ENCODE data around the gene SPATA6. TPM values are rescaled to one million over a fixed set of nuclear protein-coding genes. Genes with fewer than 3 reads are reported as not detected.

Gene SPATA6
- total and polyA plus RNA-seq, 2 of the 13 experiments (the other 11 are each of a cell fraction or from before 2014, with no cell fraction given), result 0.81 to 3.3 TPM

- in situ Hi-C loops (cut with HindIII; ENCODE audit: extremely low pct_ligation_motif_present, low pct_unique_long_range_greater_than_20kb), result no loop called here
Observed at GRCh38 chr1:48495166-48495565, 23.2 kb upstream of the SPATA6 start.

GRCh38 chr1:48493970-48494769 lies 22.2 kb upstream of the SPATA6 start:
- no peaks in the 10 kb centered on the region for H3K9me3 ChIP-seq (ENCODE audit: low read length)
- no peaks in the 10 kb centered on the region for H3K27me3 ChIP-seq (ENCODE audit: control insufficient read depth in 1 of 2, insufficient read depth in 2 of 2, low read length in 2 of 2)
- no peaks in the 10 kb centered on the region for H3K79me2 ChIP-seq (ENCODE audit: insufficient read depth, low read length)
- intact Hi-C loops (cut with micrococcal nuclease; ENCODE audit: unreplicated experiment), result no loop called here
- CTCF ChIA-PET (ENCODE audit: low intra/inter-chr PET ratio, low total read pairs), result no interaction called here
- H2AFZ ChIP-seq (ENCODE audit: low read length), result peak overlapping the region; percentile 34
- H3K27ac ChIP-seq (ENCODE audit: extremely low read length, insufficient read depth, low read length), result peak overlapping the region; percentile 72
- peak; percentile 92 for FAIRE-seq
- peak overlapping the region; percentile 80 for H3K4me2 ChIP-seq (ENCODE audit: low read depth, low read length)
- peak overlapping the region in 1 of 3 experiments; percentile 25; a peak in 2 of 6 replicates for H3K4me3 ChIP-seq (replicated peaks in 1 of 3; ENCODE audit: insufficient read depth in 1 of 3, low read depth in 2 of 3, low read length in 3 of 3)
- H3K36me3 ChIP-seq (replicated peaks in 1 of 2; ENCODE audit: control insufficient read depth in 1 of 2, insufficient read depth in 2 of 2, low read length in 2 of 2), result no peaks in the 10 kb centered on the region
- H3K4me1 ChIP-seq (ENCODE audit: insufficient read depth, low read length), result peaks cover 34% of the 10 kb centered on the region
- in situ Hi-C loops (cut with HindIII; ENCODE audit: extremely low pct_ligation_motif_present, low pct_unique_long_range_greater_than_20kb), result no loop called here
- peak; percentile 89 for DNase-seq (ENCODE audit: low spot score)
- peak; percentile 95 for ATAC-seq
- POLR2A ChIA-PET, result interaction anchor here (1.4 kb wide), 1 partner anchor 22 kb away, joined by 4 read pairs; the partner anchor contains the start of gene SPATA6
- H4K20me1 ChIP-seq (ENCODE audit: insufficient read depth, low read length), result no peaks in the 10 kb centered on the region
- WGBS (ENCODE audit: low lambda C conversion rate), result 25% methylated on average over 5 of the region's 5 CpGs
- TSS peak; percentile 79 for BruUV-seq (replicated peaks)
- peak overlapping the region; percentile 22 for H3K9ac ChIP-seq (ENCODE audit: insufficient read depth, low read depth, low read length)
- TF ChIP-seq ZFAT (CRISPR knock-in tag; conservative IDR thresholded peaks at IDR 0.05) (no peak), MEF2D (CRISPR knock-in tag; IDR thresholded peaks at IDR 0.05) (no peak), ARID4A (CRISPR knock-in tag; IDR thresholded peaks at IDR 0.05; ENCODE audit: borderline replicate concordance) (no peak), ARID5B (CRISPR knock-in tag; IDR thresholded peaks at IDR 0.05) (peak; percentile 37; the same call in 1 of the 2 replicates), CC2D1A (CRISPR knock-in tag; IDR thresholded peaks at IDR 0.05) (no peak), HNF4G (IDR thresholded peaks at IDR 0.05; ENCODE audit: borderline replicate concordance, low read depth, low read length) (peak; percentile 78; the same call in 1 of the 2 replicates), HNF4G (CRISPR knock-in tag; IDR thresholded peaks at IDR 0.05; ENCODE audit: borderline replicate concordance, low read depth) (0 out of 2 replicates have a peak, but pooled peaks have one; percentile 35)

More at GRCh38 chr1:48495166-48495565, 23.2 kb upstream of the SPATA6 start:
- WGBS (ENCODE audit: low lambda C conversion rate), result 86% methylated on average over 1 of the region's 1 CpG
- CTCF ChIA-PET (ENCODE audit: low intra/inter-chr PET ratio, low total read pairs), result no interaction called here
- no peaks in the 10 kb centered on the region for H3K79me2 ChIP-seq (ENCODE audit: insufficient read depth, low read length)
- ATAC-seq, result no peak
- no peak for FAIRE-seq
- no peak overlapping the region for H3K4me3 ChIP-seq (replicated peaks in 1 of 3; ENCODE audit: insufficient read depth in 1 of 3, low read depth in 2 of 3, low read length in 3 of 3)
- TF ChIP-seq PAX8 (CRISPR knock-in tag; IDR thresholded peaks at IDR 0.05; ENCODE audit: borderline replicate concordance), result no peak
- H3K4me2 ChIP-seq (ENCODE audit: low read depth, low read length), result no peak overlapping the region
- no peak overlapping the region for H3K27ac ChIP-seq (ENCODE audit: extremely low read length, insufficient read depth, low read length)
- H3K4me1 ChIP-seq (ENCODE audit: insufficient read depth, low read length), result peaks cover 34% of the 10 kb centered on the region
- H4K20me1 ChIP-seq (ENCODE audit: insufficient read depth, low read length), result no peaks in the 10 kb centered on the region
- H3K36me3 ChIP-seq (replicated peaks in 1 of 2; ENCODE audit: control insufficient read depth in 1 of 2, insufficient read depth in 2 of 2, low read length in 2 of 2), result no peaks in the 10 kb centered on the region
- H3K27me3 ChIP-seq (ENCODE audit: control insufficient read depth in 1 of 2, insufficient read depth in 2 of 2, low read length in 2 of 2), result no peaks in the 10 kb centered on the region
- H3K9me3 ChIP-seq (ENCODE audit: low read length), result no peaks in the 10 kb centered on the region
- no peak overlapping the region for H3K9ac ChIP-seq (ENCODE audit: insufficient read depth, low read depth, low read length)
- no peak overlapping the region for H2AFZ ChIP-seq (ENCODE audit: low read length)
- no peak for DNase-seq (ENCODE audit: low spot score)
- POLR2A ChIA-PET, result interaction anchor here (1.4 kb wide), 1 partner anchor 23 kb away, joined by 4 read pairs; the partner anchor contains the start of gene SPATA6
- intact Hi-C loops (cut with micrococcal nuclease; ENCODE audit: unreplicated experiment), result no loop called here
- no TSS peak for BruUV-seq (replicated peaks)

Data from HepG2 (cell line).